ENCODE results near the gene ESYT1.

GRCh38 chr12:56082967-56083366 lies 45.1 kb upstream of the ESYT1 start:
- no peak for TF ChIP-seq EP300 (IDR thresholded peaks at IDR 0.05)
- TF ChIP-seq POLR2A (IDR thresholded peaks at IDR 0.05) = no peak
- TF ChIP-seq CTCF (IDR thresholded peaks at IDR 0.05) = no peak
- no peak for TF ChIP-seq POLR2AphosphoS5 (IDR thresholded peaks at IDR 0.05)
